HG03558 (cell line): ENCODE results near the gene TMEM201.

Experiments used
- ATAC-seq: cut with Tn5 transposase; IDR thresholded peaks from one replicate; pipeline ENCODE4 v1.9.1; 2021; ENCODE audit warnings: moderate number of reproducible peaks; ENCODE audit not compliant: unreplicated experiment; ENCODE audit errors: extremely low read depth

Gene TMEM201

DNA sequence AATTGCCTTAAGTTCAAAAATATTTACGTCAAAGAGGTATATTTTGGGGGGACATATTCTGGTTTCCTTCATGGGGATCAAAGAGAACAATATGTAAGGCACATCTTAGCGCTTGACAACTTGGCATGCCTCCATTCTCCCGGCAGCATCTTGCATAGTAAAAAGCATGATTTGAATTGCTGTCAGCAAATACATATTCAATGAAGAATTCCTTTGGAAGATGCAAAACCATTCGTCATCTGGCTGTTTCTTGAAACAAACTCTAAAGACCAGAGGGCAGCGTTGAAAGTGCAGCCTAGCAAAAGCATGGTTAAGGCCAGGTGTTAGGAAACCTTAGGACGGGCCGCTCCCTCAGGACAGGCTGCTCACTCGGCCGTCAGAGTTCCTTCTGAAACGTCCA is 59.5 kb downstream of the TMEM201 start:
- ATAC-seq, result no peak

DNA sequence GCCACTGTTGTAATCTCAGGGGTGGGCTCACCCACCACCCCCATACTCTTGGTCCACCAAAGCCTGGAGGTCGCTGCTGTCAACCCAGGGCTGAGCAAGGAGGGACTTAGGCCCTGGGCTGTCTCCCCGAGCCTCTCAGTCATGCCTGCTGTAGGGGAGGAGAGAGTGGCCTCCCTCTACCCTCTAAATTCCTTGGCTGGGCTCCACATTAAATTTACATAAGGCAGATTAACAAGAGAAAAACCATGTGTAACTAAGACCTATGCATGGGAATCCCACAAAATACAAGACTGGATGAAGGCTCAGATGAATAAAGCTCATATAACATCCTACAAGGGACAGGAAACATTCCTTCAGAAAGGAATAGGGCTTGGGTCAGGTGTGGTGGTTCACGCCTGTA is 61.1 kb downstream of the TMEM201 start:
- ATAC-seq, result no peak

DNA sequence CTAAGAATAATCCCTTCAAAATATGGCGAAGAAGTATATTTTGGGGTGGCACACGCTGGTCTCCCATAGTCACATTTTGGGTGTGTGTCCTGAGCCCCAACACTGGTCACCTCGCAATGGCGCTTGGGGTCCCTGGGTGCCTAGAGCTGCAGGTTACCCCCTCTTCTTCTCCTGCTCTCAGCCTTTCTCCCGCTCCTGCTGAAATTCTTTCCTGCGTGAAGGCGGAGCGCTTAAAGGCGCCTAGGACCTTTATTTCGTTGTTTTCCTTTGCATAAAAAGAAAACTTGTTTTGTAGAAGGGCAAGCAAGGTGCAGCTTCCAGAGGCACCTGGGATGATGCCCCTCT is 62.5 kb downstream of the TMEM201 start:
- no peak for ATAC-seq

DNA sequence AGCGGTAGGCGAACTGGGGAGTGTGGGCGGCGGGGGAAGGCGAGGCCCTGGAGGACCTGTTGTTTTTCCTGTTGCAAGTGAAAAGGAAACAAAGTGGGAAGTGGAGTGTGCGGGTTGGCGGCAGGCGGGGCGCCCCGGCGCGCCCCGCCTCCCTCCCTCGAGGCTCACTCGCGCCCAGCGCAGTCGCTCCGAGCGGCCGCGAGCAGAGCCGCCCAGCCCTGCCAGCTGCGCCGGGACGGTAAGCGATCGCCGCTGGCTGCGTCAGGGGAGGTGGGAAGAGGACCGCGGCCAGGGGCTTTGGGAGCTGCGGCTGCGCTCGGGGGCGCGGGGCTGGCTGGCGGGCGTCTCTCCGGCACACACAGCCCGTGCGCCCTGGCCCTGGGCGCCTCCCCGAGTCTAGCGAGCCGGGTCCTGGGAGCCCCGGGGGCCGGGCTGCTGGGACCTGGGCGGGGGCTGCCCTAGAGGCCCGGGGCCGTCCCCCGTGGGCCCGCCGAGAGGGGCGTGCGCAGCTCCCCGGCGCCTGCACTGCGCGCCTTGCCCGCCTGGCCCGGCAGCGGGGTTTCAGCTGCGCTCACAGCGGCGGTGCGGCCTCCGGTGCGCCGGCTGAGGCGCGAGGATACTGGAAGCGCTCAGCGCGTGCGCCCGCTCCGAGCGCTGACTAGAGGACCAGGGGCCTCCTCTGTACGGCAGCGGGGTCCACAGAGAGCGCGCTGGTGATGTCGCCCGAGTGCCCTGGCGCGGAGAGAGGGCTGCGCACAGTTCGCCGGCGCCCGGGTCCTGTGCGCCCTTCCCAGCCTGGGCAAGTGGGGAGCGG is 63.1 kb downstream of the TMEM201 start, which contains the start of gene PIK3CD:
PIK3CD (plus strand) TSS at position 167 of the 814 bp plus-strand sequence. CDS start 58,725 bp downstream, outside the sequence.
- no peak for ATAC-seq

DNA sequence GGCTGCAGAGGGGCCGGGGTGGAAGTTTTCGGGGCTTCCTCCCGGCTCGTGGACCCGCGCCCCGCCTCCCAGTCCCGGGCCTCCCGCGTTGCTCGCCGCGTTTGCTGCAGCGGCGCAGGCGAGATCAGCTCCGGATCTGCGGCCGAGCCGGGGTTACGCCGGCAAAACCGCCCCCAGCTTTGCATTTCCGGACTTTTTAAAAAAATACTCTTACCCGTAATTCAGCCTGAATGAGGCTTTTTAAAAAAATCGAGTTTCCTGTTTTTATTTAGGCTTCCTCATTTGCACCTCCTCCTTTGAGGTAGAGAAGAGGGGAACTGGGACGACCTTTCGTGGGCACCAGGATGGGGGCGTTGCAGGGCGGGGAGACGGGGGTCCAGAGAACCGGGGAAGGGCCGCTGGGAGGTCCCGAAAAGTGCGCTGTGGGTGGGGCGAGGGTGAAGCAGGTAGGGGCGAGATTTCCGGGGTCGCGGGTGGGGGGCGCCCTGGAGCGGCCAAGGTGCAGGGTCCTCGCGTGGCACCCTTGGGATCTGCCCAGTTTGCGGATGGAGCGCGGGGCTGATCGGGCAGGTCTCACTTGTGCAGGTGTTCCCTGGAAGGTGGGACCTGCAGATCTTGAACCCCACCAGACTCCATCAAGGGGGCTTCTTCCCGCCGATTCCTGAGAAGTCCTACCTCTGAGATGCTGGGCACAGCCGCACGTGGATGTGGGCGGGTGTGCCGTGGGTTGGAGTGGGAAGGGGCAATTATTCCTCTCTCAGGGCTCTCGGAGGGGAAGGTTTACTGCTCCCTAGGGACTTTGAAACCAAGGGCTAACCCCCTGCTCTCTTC is 63.9 kb downstream of the TMEM201 start:
- no peak for ATAC-seq

DNA sequence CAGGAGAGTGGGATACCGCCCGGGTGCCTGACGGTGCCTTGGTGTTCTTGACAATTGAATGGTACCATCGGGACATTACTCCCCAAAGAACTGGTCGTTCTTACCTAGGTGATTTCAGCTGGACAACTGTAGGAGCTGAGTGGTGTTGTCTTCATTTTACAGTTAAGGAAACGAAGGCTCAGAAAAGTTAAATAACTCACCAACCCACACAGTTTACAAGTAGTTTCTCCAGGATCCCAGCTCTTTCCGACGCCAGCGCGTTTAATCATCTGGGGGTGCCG is 64.4 kb downstream of the TMEM201 start:
- ATAC-seq, result no peak

DNA sequence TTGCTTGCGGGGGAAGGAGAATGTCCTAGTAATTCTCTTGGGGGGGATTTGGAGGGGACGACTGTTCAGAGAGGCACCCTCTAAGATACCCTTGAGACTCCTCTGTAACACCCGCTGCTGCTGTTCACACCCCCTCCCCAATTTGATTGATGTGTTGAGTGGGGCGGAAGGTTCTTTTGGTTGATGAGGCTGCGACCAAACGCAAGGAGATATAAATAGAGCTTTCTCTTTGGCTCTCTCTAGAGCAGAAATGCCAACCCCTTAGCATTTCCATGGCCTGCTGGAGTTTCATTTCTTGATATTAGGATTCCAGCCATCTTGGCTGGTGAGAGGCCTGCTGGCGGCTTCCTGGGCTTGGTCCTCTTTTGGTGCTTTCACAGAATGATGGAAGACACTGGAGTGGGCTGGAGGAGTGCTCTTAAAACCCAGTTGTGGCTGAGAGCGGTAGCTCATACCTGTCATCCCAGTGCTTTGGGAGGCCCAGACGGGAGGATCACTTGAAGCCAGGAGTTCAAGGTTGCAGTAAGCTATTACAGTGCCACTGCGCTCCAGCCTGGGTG is 64.9 kb downstream of the TMEM201 start:
- no peak for ATAC-seq

DNA sequence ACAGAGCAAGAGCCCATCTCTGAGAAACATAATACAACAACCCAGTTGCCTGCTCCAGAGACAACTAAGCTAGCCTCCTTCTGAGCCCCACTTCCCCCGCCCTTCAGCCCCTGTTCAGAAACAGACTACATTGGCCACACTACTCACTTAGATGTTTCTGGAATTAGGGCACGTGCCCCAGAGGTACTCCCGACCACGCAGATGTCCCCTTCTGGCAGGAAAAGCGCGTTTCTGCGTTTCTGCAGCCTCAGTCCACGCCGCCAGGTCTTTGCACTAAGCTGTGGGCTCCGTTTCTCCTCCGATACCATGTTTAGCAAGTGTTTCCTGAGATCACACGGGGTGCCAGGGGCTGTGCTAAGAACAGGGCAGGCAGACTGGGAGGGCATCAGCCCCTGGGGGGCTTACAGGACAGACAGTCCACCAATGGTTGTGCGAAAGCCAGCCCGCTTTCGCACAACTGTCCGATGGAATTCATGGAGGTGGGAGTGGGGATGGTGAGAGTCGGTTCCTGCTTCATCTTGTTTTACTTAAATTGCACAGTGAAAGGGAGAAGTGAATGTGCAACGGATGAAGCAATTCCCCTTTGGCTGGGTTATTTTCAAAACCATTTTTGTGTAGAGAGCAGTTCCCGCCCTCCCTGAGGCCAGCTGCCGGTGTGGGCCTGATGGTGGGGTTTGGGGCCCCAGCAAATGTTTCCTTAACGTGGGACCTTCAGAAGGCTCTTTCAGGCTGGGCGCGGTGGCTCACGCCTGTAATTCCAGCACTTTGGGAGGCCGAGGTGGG is 65.5 kb downstream of the TMEM201 start:
- no peak for ATAC-seq

DNA sequence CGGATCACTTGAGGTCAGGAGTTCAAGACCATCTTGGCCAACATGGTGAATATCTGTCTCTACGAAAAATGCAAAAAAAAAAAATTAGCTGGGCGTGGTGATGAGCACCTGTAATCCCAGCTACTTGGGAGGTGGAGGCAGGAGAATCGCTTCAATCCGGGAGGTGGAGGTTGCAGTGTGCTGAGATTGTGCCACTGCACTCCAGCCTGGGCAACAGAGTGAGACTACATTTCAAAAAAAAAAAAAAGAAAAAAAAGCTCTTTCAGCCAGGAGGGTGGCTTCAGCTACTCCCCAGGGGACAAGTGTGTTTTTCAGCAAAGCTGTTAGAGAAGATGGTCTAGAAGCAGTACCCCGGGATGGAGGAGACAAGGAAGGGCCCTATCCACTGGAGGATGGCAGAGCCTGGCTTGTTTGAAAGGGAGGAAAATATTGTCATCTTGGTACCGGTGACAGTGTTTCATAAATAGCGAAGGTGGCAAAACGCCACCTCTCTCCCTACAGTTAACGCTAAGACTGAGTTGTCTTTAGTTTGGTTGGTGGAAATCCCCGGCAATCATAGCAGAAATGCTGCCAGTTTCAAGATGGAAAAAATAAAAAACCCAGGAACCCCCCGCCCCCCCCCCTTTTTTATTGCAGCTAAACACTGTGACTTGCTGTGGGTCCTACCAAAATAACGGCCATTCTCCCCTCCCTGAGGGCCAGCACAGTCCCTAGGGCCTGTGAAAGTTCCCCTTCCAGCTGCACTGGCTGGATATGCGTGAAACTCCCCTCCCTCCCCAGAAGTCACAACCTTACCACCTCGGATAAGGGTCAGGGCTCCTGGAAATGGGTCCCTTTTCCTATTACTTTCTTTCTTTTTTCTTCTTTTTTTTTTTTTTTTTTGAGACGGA is 66.4 kb downstream of the TMEM201 start:
- ATAC-seq, result no peak

DNA sequence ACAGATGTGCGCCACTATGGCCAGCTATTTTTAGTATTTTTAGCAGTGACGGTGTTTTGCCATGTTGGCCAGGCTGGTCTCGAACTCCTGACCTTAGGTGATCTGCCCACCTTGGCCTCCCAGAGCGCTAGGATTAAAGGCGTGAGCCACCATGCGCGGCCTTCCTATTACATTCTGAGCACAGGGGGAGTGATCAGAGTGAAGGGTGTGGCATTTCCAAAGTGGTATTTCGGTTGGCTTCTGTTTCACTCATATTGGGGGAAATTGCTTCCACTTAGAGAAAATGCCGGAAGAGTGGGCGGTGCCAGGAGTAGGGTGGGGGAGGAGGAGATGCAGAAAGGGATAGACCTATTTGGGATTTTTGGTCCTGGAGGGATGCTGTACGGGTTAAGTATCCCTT is 67.1 kb downstream of the TMEM201 start:
- ATAC-seq, result no peak

DNA sequence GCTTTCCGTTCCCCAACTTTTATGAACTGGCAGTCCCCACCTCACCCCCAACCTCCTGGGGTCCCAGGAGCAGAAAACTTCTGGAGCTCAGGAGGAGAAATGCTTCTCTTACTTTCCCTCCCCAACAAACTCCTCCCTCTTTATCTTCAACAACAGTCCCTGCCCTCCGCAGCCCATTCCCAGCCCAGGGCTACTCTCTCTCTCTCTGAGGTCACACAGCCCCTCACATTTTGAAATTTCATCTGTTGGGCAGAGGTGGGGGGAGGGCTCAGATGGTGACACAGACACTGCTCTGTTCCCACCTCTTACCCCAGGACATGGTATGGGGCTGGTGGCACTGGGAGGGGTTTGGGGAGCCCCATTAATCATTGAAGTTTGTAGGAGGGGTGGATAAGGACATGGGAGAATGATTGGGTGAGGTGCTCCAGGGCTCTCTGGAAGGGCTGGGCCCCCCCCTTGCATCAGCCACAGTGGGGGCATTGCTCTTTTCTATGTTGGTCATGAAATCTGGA is 68.9 kb downstream of the TMEM201 start:
- no peak for ATAC-seq

DNA sequence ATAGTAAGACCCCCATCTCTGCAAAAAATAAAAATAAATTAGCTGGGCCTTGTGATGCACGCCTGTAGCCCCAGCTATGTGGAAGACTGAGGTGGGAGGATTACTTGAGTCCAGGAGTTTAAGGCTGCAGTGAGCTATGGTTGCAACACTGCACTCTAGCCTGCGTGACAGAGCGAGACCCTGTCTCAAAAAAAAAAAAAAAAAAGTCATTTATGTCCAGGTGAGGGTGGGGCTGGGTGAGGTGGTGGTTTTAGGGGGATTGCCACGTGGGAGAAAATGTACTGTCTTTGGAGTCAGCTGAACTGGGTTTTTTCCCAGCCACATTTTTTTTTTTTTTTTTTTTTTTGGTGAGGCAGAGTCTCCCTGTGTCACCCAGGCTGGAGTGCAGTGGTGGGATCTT is 69.5 kb downstream of the TMEM201 start:
- no peak for ATAC-seq

DNA sequence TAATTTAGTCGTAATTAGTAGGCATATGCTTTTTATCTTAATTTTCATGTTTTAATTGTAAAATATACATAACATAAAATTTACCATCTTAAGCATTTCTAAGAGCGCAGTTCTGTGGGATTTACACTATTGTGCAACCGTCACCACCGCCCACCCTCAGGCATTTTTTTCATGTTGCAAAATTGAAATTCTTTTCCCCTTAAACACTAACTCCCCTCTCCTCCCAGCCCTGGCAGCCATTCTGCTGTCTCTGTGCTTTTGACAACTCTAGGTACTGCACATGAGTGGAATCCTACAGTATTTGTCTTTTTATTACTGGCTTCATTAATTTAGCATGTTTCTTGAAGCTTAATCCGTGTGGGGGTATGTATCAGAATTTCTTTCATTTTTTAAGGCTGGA is 70.6 kb downstream of the TMEM201 start:
- ATAC-seq, result no peak

DNA sequence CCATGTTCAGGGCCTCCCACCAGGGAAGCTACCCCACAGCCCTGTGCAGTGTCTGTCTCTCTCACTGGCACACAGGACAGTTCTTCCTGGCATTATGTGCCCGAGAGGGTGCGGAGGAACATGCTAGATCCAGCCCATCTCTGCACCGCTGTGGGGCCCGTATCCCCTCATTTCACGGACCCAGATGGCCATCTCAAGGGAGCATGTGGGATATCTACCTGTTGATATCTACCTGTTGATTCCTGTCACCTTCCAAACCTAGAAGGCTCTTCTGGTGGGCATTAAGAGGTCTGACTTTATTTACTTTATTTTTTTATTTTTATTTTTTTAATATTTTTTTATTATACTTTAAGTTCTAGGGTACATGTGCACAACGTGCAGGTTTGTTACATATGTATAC is 74.5 kb downstream of the TMEM201 start:
- no peak for ATAC-seq
